ENCODE measurements around the gene FOXP1.

Gene FOXP1

DNA sequence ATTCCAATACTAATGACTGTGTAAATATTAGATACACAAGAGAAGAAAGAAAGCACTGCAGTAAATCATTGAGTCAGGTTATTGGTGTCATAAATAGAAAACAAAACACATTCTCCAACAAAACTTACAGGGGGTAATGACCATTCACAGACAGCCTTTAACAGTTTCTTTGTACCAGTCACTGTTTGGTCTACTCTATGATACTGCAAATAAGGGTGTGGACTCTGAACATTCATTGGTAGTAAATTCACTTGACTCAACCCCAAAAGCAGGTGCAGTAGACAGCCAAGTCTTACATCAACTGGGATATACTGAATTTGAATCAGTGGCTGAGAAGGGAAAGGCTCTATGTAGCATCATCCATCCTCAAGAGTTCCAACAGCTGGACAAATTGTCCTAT, 463.5 kb downstream of the FOXP1 start:
- TF ChIP-seq, protein P1, sequence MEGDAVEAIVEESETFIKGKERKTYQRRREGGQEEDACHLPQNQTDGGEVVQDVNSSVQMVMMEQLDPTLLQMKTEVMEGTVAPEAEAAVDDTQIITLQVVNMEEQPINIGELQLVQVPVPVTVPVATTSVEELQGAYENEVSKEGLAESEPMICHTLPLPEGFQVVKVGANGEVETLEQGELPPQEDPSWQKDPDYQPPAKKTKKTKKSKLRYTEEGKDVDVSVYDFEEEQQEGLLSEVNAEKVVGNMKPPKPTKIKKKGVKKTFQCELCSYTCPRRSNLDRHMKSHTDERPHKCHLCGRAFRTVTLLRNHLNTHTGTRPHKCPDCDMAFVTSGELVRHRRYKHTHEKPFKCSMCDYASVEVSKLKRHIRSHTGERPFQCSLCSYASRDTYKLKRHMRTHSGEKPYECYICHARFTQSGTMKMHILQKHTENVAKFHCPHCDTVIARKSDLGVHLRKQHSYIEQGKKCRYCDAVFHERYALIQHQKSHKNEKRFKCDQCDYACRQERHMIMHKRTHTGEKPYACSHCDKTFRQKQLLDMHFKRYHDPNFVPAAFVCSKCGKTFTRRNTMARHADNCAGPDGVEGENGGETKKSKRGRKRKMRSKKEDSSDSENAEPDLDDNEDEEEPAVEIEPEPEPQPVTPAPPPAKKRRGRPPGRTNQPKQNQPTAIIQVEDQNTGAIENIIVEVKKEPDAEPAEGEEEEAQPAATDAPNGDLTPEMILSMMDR (conservative IDR thresholded peaks at IDR 0.05): no peak
- H3K27ac ChIP-seq: no peak overlapping the region

DNA sequence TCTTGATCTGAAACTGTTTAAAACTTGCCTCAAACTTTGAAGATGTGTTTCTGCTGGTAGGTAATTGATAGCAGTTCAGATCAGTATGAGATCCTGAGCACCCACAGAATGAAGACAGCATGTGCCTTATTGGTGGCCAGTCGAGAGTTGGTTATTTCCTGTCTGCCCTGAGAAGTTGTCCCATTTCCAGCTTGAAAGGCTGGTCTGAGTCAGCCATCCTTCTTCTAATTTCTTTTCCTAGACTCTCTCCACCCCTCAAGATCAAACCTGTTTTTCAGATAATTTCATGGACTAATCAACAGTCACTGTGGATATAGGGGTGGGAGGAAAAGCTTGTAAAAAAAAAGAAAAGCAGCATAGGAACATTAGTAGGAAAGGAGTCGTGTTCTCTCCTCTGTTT, 464.4 kb downstream of the FOXP1 start:
- H3K27ac ChIP-seq: no peak overlapping the region
- TF ChIP-seq, protein P1 (conservative IDR thresholded peaks at IDR 0.05): no peak

DNA sequence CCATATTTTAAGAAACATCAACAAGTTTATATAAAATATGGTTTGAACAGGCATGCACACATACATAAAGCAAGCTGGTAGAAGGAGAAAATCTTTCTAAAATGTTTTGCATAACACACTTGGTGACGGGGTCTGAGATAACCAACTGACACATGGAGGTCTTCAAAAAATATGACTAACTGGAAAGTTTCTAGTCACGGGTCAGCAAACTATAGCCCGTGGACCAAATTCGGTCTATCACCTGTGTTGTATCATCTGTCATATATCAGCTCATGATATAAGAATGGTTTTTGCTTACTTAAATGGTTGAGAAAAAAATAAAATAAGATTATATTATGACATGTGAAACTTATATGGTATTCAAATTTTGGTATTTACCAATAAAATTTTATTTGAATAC, 465.1 kb downstream of the FOXP1 start:
- TF ChIP-seq, protein P1 (conservative IDR thresholded peaks at IDR 0.05): no peak
- H3K27ac ChIP-seq: no peak overlapping the region

DNA sequence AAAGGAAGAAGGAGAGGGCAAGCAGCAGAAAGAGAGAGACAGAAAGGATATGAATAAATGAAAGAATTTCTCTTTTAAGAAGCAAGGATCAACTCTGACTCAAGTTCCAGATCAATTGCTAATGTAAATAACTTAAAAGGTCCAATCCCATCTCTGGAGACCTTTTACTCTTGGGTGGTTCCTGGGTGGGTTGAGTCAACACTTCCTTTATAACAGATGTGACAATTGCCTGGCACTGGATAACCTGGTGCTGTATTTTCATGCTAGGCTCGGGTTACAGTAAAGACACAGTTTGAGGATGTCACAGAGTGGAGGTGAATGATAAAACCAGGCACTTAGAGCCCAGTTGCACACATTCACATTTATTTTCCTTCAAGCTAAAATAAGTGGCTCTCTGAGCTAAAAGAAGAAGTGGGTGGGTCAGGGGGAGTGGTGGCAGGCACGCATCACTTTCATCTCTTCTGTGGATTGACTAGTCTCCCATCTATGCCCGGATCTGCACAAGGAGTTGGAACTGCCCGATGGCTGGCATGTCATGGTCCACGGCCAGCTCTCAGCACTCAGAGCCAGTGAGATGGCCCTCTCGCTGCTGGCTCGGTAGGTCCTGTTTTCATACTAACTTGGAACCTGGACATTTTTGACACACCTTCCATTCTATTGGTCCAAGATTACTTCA, 465.8 kb downstream of the FOXP1 start:
- TF ChIP-seq, protein P1 (conservative IDR thresholded peaks at IDR 0.05): no peak
- H3K27ac ChIP-seq: no peak overlapping the region

DNA sequence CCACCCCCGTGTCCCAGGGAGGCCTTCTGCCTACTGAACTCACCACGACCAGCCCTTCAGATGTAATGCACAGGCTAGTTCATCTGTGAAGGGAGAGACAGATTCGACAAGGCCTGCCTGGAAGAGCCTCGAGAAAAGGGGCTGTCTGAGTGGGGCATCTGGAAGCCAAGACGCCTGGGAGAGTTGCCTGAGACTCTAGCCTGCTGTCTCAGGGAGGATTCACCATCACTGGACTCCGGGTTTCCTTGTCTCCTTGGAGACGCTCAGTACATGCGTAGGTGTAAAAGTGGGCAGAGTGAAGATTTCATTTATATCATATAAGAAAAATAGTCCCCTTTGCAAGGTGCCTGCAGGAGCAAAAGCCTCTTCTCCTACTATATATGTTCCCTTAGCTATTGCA, 468.9 kb downstream of the FOXP1 start:
- H3K27ac ChIP-seq: no peak overlapping the region
- TF ChIP-seq, protein P1 (conservative IDR thresholded peaks at IDR 0.05): no peak

DNA sequence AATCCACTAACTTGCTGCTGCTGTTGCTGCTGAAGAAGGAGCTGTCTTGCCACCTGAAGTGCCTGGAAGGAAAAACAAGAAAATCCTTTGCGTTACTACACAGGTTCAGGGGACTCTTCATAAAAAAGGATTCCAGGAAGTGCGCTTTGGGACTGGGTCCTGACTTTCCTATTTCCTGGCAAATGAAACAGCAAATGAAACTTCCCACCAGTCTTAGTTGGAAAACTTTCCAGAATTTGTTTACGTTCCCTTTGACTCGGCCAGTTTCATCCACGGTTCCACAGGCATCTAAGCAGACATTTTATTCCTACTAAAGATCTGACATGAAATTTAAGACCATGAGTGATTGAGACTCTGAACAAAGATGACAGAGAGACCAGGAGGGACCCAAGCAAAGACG, 471.0 kb downstream of the FOXP1 start:
- H3K27ac ChIP-seq: no peak overlapping the region
- TF ChIP-seq, protein P1 (conservative IDR thresholded peaks at IDR 0.05): no peak

DNA sequence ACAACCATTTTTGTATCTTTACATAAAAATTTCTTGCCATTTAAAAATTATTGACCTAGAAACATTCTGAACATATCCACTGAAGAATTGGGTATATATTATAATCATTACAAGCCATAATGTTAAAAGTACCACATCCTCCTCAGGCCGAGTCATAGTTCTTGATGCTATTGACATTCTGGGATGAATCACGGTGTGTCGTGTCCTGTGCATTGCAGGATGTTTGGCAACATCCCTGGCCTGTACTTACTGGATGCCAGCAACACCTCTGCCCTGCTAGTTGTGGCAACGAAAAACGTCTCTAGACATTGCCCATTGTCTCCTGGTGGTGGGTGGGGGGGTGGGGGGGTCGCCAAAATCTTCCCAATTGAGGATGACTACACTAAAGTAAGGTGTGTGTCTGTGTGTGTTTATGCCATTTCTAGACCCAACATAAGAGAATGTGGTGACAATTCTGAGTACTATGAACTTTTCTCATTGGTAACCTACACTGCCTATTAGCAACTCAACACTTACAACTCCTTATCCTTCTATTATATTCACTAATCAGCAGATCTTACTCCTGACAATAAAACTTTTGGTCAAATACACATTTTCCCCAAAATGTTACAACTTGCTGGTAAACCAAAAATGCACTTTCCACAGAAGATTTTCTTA, 471.6 kb downstream of the FOXP1 start:
- TF ChIP-seq, protein P1 (conservative IDR thresholded peaks at IDR 0.05): no peak
- H3K27ac ChIP-seq: no peak overlapping the region

Data from VCaP (cell line).